ENCODE results near the gene DPEP2NB.

DNA sequence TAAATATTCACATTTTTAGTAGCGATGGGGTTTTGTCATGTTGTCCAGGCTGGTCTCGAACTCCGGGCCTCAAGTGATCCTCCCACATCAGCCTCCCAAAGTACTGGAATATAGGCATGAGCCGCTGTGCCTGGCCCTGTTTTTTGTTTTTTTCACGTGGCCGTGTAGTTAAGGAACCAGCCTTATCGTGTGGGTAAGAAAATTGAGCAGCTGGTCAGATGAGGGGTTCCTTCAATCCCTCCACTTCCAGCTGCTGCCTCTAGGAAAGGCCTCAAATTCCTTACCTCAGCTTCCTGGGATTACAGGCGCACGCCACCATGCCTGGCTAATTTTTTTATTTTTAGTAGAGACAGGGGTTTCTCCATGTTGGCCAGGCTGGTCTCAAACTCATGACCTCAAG lies 10.5 kb downstream of the DPEP2NB start:
- TF ChIP-seq, protein P1, sequence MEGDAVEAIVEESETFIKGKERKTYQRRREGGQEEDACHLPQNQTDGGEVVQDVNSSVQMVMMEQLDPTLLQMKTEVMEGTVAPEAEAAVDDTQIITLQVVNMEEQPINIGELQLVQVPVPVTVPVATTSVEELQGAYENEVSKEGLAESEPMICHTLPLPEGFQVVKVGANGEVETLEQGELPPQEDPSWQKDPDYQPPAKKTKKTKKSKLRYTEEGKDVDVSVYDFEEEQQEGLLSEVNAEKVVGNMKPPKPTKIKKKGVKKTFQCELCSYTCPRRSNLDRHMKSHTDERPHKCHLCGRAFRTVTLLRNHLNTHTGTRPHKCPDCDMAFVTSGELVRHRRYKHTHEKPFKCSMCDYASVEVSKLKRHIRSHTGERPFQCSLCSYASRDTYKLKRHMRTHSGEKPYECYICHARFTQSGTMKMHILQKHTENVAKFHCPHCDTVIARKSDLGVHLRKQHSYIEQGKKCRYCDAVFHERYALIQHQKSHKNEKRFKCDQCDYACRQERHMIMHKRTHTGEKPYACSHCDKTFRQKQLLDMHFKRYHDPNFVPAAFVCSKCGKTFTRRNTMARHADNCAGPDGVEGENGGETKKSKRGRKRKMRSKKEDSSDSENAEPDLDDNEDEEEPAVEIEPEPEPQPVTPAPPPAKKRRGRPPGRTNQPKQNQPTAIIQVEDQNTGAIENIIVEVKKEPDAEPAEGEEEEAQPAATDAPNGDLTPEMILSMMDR (IDR thresholded peaks at IDR 0.05): no peak
- no peak for TF ChIP-seq POLR2A (IDR thresholded peaks at IDR 0.05)

Measured in upper lobe of left lung (tissue), 4 donors.